GM12878 (cell line): ENCODE measurements around the gene ITK. TPM values are rescaled to one million over a fixed set of nuclear protein-coding genes. Genes with fewer than 3 reads are reported as not detected.

Experiments used
- ATAC-seq: fragments of 200-7000 bp; cut with Tn5 transposase; 3 replicates; pipeline ENCODE4 v1.9.1; 2020; ENCODE audit warnings: mild to moderate bottlenecking, moderate library complexity
- BruUV-seq: library from RNA; stranded (reverse); fragments of 400-500 nt; replicated peaks from 2 replicates; lab custom pipeline; 2021; lab: Mats Ljungman, UMichigan
- CTCF ChIA-PET: fragments of 300-600 bp; sonication (Branson Sonifier 250); formaldehyde crosslinking; extraction: SDS; loops from one replicate; lab custom pipeline; 2021; ENCODE audit warnings: inconsistent platforms; lab: Yijun Ruan, JAX
- POLR2A ChIA-PET: fragments of 350-600 bp; formaldehyde crosslinking; extraction: SDS; loops from one replicate; lab custom pipeline; 2021; ENCODE audit warnings: inconsistent platforms; lab: Charles Lee
- RAD21 ChIA-PET: fragments of 300-600 bp; sonication (Branson Sonifier 250); formaldehyde crosslinking; loops from one replicate; lab custom pipeline; 2023; ENCODE audit warnings: antibody characterized with exemption; ENCODE audit not compliant: unreplicated experiment; lab: Charles Lee
- SMC1A ChIA-PET: fragments of 300-600 bp; sonication (Branson Sonifier 250); formaldehyde crosslinking; loops from one replicate; lab custom pipeline; 2023; ENCODE audit not compliant: unreplicated experiment, uncharacterized antibody; lab: Charles Lee
- DNase-seq: peaks from one replicate; pipeline ENCODE4 v3.0.0-alpha.2; 2011; ENCODE audit warnings: low read depth, low spot score
- FAIRE-seq: peaks from 3 replicates; lab custom pipeline; 2011; peaks lifted over from hg19 to GRCh38; lab: Jason Lieb, UNC
- H2AFZ ChIP-seq: 2 replicates; pipeline ENCODE4 v1.6.0; 2011; ENCODE audit warnings: low read depth, low read length, control low read depth; ENCODE audit not compliant: control insufficient read depth
- H3K27ac ChIP-seq: 2 replicates; pipeline ENCODE4 v1.5.1; 2011; ENCODE audit warnings: control low read depth; ENCODE audit not compliant: control insufficient read depth, insufficient read depth
- H3K27me3 ChIP-seq, 2 experiments: replicated peaks in 1 of 2; 2 replicates each; pipeline versions ENCODE4 v1.6.0 to v1.6.1; 2011; ENCODE audit warnings: low read length in 1 of 2; ENCODE audit not compliant: control insufficient read depth in 2 of 2, insufficient read depth in 2 of 2
- H3K36me3 ChIP-seq, 2 experiments: 2 replicates each; pipeline ENCODE4 v1.5.1; 2011; ENCODE audit warnings: low read length in 1 of 2; ENCODE audit not compliant: control insufficient read depth in 2 of 2, insufficient read depth in 2 of 2
- H3K4me1 ChIP-seq: 2 replicates; pipeline ENCODE4 v1.6.1; 2011; ENCODE audit warnings: mild to moderate bottlenecking, low read length, moderate library complexity, mixed read lengths; ENCODE audit not compliant: control insufficient read depth, insufficient read depth
- H3K4me2 ChIP-seq: 2 replicates; pipeline ENCODE4 v1.6.0; 2011; ENCODE audit warnings: control low read depth; ENCODE audit not compliant: control insufficient read depth, insufficient read depth
- H3K4me3 ChIP-seq: fragments of 200-600 bp; sonication (generic); 2 replicates; pipeline ENCODE4 v1.5.1; 2016
- H3K79me2 ChIP-seq: 2 replicates; pipeline ENCODE4 v1.6.0; 2011; ENCODE audit warnings: low read length; ENCODE audit not compliant: control insufficient read depth, insufficient read depth
- H3K9ac ChIP-seq: 2 replicates; pipeline ENCODE4 v1.8.0; 2011; ENCODE audit warnings: low read length, control low read depth, mixed read lengths; ENCODE audit not compliant: control insufficient read depth, insufficient read depth
- H3K9me3 ChIP-seq: replicated peaks from 3 replicates; pipeline ENCODE4 v1.5.1; 2011; ENCODE audit warnings: mild to moderate bottlenecking, low read length; ENCODE audit not compliant: control insufficient read depth, insufficient read depth
- H4K20me1 ChIP-seq: 2 replicates; pipeline ENCODE4 v1.6.0; 2011; ENCODE audit not compliant: control insufficient read depth, insufficient read depth
- ELK1 ChIP-seq: IDR thresholded peaks from 2 replicates; pipeline ENCODE4 v1.6.1; 2012; ENCODE audit warnings: low read depth, low read length, improper control_type of control experiment
- GATAD2B ChIP-seq: fragments of 450-650 bp; conservative IDR thresholded peaks from 2 replicates; pipeline ENCODE4 v1.6.1; 2017; ENCODE audit warnings: low read depth, mild to moderate bottlenecking, moderate library complexity
- IRF4 ChIP-seq: IDR thresholded peaks from 2 replicates; pipeline ENCODE4 v1.6.1; 2011; ENCODE audit warnings: low read depth, low read length
- MTA3 ChIP-seq: IDR thresholded peaks from 2 replicates; pipeline ENCODE4 v1.6.1; 2012; ENCODE audit warnings: low read length, inconsistent platforms, borderline replicate concordance
- PBX3 ChIP-seq: IDR thresholded peaks from 2 replicates; pipeline ENCODE4 v1.6.1; 2011; ENCODE audit warnings: mild to moderate bottlenecking, low read depth, low read length, moderate library complexity; ENCODE audit not compliant: insufficient replicate concordance
- TAF1 ChIP-seq: IDR thresholded peaks from 2 replicates; pipeline ENCODE4 v1.6.1; 2011; ENCODE audit warnings: mild to moderate bottlenecking, low read depth, low read length, borderline replicate concordance
- USF1 ChIP-seq: IDR thresholded peaks from 2 replicates; pipeline ENCODE4 v1.6.1; 2011; ENCODE audit warnings: borderline replicate concordance, low read depth, mild to moderate bottlenecking, moderate library complexity, mixed read lengths, low read length; ENCODE audit not compliant: insufficient read depth; ENCODE audit errors: extremely low read length
- ZBTB40 ChIP-seq: fragments of 450-650 bp; IDR thresholded peaks from 2 replicates; pipeline ENCODE4 v1.6.1; 2016; ENCODE audit warnings: mild to moderate bottlenecking, moderate library complexity, borderline replicate concordance
- WGBS: methylation state at CpG from one replicate; pipeline ENCODE4 v1.1.6; 2016; ENCODE audit warnings: low lambda C conversion rate; ENCODE audit not compliant: insufficient replicate concordance, insufficient coverage; ENCODE audit errors: missing lambda C conversion rate; 5-methylcytosine and 5-hydroxymethylcytosine counted together
- in situ Hi-C: fragments of 300-500 bp; cut with MboI; formaldehyde crosslinking; loops from 9 replicates; pipeline ENCODE4 v1.14.3; 2018; ENCODE audit warnings: mixed read lengths
- intact Hi-C: fragments of 100-400 bp; cut with micrococcal nuclease; formaldehyde crosslinking; loops from one replicate; pipeline ENCODE4 v1.14.2; 2022; ENCODE audit not compliant: unreplicated experiment
- polyA plus RNA-seq, 11 experiments: library from polyadenylated mRNA; depleted of rRNA in 4 of 11; unstranded in 6 of 11; stranded (reverse) in 5 of 11; fragments of >200 nt; fragmentation: Nextera tagmentation in 4 of 11; fragmentation: Illumina TruSeq in 1 of 11; extraction: Ambion mirVana in 4 of 11; extraction: Trizol in 1 of 11; gene quantifications; 1 replicate in 1 of 11; 2 replicates in 10 of 11; pipeline versions ENCODE4 v1.2.1 to v1.2.3, GENCODE V29; 2011 to 2016; ENCODE audit warnings: inconsistent platforms in 2 of 11, missing spikeins in 2 of 11, low read depth in 1 of 11
- total RNA-seq, 4 experiments: library from RNA; depleted of rRNA in 3 of 4; stranded (reverse); fragments of >200 nt in 3 of 4; fragmentation: Illumina TruSeq in 1 of 4; extraction: Trizol in 1 of 4; gene quantifications; 2 replicates each; pipeline versions ENCODE4 v1.2.1 to v1.2.3, GENCODE V29; 2013 to 2021

ITK gene
- total and polyA plus RNA-seq, 10 of the 15 experiments (the other 5 are each of a cell fraction or from before 2014, with no cell fraction given) = 0.05 to 2.4 (median 0.76) TPM

- TF ChIP-seq MTA3 (no peak), ELK1 (no peak)
Measured at GRCh38 chr5:157290156-157290980, 109.7 kb downstream of the ITK start (continued).

GRCh38 chr5:157290981-157291711 lies 110.5 kb downstream of the ITK start:
- CTCF ChIA-PET = interaction anchor here (1.2 to 1.3 kb wide), 3 partner anchors 19 to 38 kb away, joined by 3 to 7 read pairs (median 3); no protein-coding TSS in a partner anchor
- 0 out of 2 replicates have a peak overlapping the region, but pooled peaks have one; percentile 20 for H3K27ac ChIP-seq
- peak; percentile 95 for ATAC-seq
- TF ChIP-seq PBX3 (no peak), IRF4 (no peak), USF1 (peak; percentile 59), TAF1 (no peak), ZBTB40 (no peak), GATAD2B (no peak)

More at GRCh38 chr5:157290981-157291711, 110.5 kb downstream of the ITK start:
- in situ Hi-C loops (no loop called here), intact Hi-C loops (loop anchor here (5.0 kb wide), 1 partner anchor 39 kb away; no protein-coding TSS in a partner anchor)
- H3K27me3 ChIP-seq = no peaks in the 10 kb centered on the region
- H3K9me3 ChIP-seq = no peaks in the 10 kb centered on the region
- FAIRE-seq = peak; percentile 88
- 61% methylated on average over 10 of the region's 10 CpGs for WGBS
- ChIA-PET SMC1A (interaction anchor here (0.7 to 1.7 kb wide), 3 partner anchors 23 to 38 kb away, joined by 3 read pairs; no protein-coding TSS in a partner anchor), RAD21 (interaction anchor here (0.5 to 1.0 kb wide), 2 partner anchors 38 to 263 kb away, joined by 3 to 5 read pairs; no protein-coding TSS in a partner anchor), POLR2A (no interaction called here)
- no peak overlapping the region for H2AFZ ChIP-seq
- BruUV-seq = TSS peak; percentile 8
- DNase-seq = no peak
- H4K20me1 ChIP-seq = no peaks in the 10 kb centered on the region
- no peaks in the 10 kb centered on the region; the same call in 1 of the 2 replicates for H3K79me2 ChIP-seq
- peaks cover 4% of the 10 kb centered on the region for H3K4me1 ChIP-seq
- peaks cover 12 to 25% of the 10 kb centered on the region in 2 experiments for H3K36me3 ChIP-seq
- H3K9ac ChIP-seq = no peak overlapping the region
- H3K4me2 ChIP-seq = no peak overlapping the region
- H3K4me3 ChIP-seq = no peak overlapping the region
